ENCODE data around the gene TMEM51.
"Not testable (repeated sequence)": the region's sequence is repeated elsewhere in the genome, so short reads cannot be mapped to it uniquely, and the experiment has no call there.

The TMEM51 gene

DNA sequence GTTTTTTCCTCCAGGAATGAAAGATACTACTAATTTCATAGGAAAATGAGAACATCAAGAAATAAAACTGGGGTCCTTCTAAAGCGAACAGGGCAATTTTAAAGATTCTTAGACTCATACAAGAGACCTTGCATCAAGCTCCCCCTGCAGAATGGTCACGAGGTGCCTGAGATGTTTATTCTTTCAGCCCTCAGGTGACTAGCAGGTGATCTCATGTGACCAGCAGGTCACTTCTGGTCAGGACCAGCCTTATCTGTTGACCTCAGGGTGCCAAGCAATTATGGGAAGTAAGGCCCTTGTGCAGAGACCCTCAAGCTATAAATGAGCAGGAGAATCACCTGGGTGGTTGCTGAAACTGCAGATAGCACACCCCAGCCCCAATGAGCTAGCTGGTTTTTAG is 20.6 kb upstream of the TMEM51 start:
- no peak for DNase-seq (ENCODE audit: low read depth)
- TF ChIP-seq, protein P1, sequence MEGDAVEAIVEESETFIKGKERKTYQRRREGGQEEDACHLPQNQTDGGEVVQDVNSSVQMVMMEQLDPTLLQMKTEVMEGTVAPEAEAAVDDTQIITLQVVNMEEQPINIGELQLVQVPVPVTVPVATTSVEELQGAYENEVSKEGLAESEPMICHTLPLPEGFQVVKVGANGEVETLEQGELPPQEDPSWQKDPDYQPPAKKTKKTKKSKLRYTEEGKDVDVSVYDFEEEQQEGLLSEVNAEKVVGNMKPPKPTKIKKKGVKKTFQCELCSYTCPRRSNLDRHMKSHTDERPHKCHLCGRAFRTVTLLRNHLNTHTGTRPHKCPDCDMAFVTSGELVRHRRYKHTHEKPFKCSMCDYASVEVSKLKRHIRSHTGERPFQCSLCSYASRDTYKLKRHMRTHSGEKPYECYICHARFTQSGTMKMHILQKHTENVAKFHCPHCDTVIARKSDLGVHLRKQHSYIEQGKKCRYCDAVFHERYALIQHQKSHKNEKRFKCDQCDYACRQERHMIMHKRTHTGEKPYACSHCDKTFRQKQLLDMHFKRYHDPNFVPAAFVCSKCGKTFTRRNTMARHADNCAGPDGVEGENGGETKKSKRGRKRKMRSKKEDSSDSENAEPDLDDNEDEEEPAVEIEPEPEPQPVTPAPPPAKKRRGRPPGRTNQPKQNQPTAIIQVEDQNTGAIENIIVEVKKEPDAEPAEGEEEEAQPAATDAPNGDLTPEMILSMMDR (IDR thresholded peaks at IDR 0.05; ENCODE audit: insufficient read depth, low read depth, low read length, missing control alignments): no peak
- H3K4me3 ChIP-seq (ENCODE audit: low read length): no peak overlapping the region

- no peak overlapping the region for H3K4me3 ChIP-seq (ENCODE audit: low read length)
- TF ChIP-seq, protein P1 (IDR thresholded peaks at IDR 0.05; ENCODE audit: insufficient read depth, low read depth, low read length, missing control alignments): no peak
- no peak for DNase-seq (ENCODE audit: low read depth)
These were observed 19.3 kb upstream of the TMEM51 start for GRCh38 chr1:15134285-15134684.

DNA sequence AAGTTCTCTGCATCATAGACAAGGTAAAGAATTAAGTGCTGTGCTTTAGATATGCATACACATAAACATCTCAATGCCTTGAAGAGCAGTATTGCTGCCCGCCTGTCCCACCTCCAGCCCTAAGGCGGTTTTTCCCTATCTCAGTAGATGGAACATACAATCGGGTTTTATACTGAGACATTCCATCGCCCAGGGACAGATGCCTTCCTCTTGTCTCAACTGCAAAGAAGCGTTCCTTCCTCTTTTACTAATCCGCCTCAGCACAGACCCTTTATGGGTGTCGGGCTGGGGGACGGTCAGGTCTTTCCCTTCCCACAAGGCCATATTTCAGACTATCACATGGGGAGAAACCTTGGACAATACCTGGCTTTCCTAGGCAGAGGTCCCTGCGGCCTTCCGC is 17.9 kb upstream of the TMEM51 start:
- not testable (repeated sequence) for DNase-seq (ENCODE audit: low read depth); H3K4me3 ChIP-seq (ENCODE audit: low read length)

DNA sequence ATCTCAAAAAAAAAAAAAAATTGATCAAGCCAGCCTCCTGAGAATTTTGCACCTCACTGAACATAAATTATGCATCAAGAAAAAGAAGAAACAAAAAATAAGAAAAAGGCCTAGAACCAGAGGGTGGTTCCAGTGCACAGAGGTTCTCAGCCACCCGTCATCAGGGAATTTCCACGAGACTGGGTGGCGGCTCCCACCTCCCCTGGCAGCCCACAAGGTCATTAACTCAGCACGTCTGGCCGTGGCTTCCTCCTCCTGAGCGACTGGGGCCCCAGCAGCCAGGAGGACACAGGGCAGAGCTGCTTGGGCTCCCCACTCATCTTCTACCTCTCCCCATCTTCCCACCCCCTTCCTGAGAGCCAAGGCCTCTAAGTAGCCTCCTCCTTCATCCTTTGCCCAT is 15.7 kb upstream of the TMEM51 start:
- TF ChIP-seq, protein P1 (IDR thresholded peaks at IDR 0.05; ENCODE audit: insufficient read depth, low read depth, low read length, missing control alignments): no peak
- no peak for DNase-seq (ENCODE audit: low read depth)

DNA sequence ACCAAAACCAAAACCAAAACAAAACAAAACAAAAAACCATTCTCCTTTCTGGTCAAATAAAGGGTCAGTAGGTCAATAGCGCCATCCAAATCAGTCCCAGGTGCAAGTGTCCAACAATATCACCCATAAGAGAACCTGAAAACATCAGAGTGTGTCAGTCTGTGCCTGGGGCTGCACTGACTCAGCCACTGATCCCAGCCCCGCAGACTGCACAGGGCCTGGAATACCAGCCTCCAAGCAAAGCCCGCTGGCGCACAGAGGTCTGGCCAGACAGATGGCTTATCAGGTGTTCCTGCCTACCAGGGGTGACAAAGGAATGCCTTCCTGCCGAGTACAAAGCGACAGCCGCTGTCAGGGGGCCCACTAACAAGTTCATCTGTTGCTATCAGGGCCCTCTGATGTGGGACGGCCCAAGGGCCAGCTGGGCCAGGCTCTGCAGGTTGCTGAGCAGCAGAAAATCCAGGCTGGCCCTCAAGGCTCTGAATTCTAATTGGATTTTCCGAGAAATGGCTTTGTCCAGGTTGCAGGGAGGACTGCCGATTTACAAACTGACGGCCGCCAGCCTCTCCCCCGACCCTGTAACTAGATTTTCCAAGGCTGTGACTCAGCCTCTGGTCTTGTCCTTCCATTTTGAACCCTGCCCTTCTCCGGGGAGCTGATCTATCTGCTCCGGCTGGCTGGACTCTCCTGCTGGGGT is 13.7 kb upstream of the TMEM51 start:
- peak; percentile 73 for DNase-seq (ENCODE audit: low read depth)
- H3K4me3 ChIP-seq (ENCODE audit: low read length): no peak overlapping the region
- TF ChIP-seq, protein P1 (IDR thresholded peaks at IDR 0.05; ENCODE audit: insufficient read depth, low read depth, low read length, missing control alignments): no peak

More for the DNA sequence above, 15.7 kb upstream of the TMEM51 start:
- no peak overlapping the region for H3K4me3 ChIP-seq (ENCODE audit: low read length)

DNA sequence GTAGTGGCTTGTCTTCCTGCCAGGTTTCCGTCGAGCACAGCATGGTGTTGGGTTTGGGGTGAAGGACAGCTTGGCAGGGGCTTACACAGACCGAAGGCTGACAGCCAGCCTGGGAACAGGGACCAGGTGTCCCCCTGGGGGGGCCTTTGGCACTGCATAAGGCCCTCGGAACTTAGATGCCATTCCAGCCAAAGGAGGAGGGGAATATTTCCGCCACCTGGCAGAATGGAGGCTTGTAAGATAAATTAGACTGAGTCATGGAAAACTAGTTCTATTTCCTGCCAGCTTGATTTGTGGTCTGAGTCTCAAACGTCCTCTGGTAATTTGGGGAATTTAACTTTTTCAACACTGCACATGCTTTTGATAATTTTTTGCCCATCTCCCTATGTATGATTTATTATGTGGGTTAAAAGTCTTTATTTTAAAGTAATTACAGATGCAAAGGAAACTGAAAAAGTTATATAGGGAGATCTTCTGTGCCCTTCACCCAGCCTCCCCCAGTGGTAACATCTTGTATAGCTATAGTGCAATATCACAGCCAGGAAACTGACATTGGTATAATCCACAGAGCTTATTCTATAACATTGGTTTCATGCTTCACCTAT is 11.5 kb upstream of the TMEM51 start:
- H3K4me3 ChIP-seq (ENCODE audit: low read length): no peak overlapping the region
- TF ChIP-seq, protein P1 (IDR thresholded peaks at IDR 0.05; ENCODE audit: insufficient read depth, low read depth, low read length, missing control alignments): no peak
- peak; percentile 58 for DNase-seq (ENCODE audit: low read depth)

DNA sequence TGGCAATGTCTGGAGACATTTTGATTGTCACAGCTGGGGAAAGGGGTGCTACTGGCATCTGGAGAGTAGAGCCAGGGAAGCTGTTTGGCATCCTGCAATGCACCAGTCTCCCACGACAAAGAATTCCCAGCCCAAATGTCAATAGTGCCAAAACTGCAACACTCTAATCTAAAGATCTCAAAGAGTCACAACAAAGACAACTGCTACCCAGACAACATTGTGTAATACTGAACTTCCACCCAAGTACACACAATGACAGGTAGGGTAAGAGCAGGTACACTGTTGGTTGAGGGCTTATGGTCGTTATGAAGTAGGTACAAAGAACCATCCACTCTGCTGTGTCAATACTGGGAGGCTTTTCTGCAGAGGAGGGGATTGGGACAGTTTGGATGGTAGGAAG is 8.2 kb upstream of the TMEM51 start:
- TF ChIP-seq, protein P1 (IDR thresholded peaks at IDR 0.05; ENCODE audit: insufficient read depth, low read depth, low read length, missing control alignments): no peak
- no peak for DNase-seq (ENCODE audit: low read depth)
- H3K4me3 ChIP-seq (ENCODE audit: low read length): no peak overlapping the region

All from epithelial cell of esophagus (primary cell).